Hindlimb muscle (tissue), 1 donor: ENCODE data around the gene CCDC201. TPM values are rescaled to one million over a fixed set of nuclear protein-coding genes. Genes with fewer than 3 reads are reported as not detected.

Experiments
- DNase-seq: peaks from one replicate; pipeline ENCODE4 v3.0.0-alpha.2; 2013
- polyA plus RNA-seq: library from polyadenylated mRNA; unstranded; fragments of 120-200 nt; gene quantifications from one replicate; pipeline ENCODE4 v1.2.1, GENCODE V29; 2013; ENCODE audit not compliant: insufficient read length

CCDC201 gene
- polyA plus RNA-seq, 1 donor = not detected

DNA sequence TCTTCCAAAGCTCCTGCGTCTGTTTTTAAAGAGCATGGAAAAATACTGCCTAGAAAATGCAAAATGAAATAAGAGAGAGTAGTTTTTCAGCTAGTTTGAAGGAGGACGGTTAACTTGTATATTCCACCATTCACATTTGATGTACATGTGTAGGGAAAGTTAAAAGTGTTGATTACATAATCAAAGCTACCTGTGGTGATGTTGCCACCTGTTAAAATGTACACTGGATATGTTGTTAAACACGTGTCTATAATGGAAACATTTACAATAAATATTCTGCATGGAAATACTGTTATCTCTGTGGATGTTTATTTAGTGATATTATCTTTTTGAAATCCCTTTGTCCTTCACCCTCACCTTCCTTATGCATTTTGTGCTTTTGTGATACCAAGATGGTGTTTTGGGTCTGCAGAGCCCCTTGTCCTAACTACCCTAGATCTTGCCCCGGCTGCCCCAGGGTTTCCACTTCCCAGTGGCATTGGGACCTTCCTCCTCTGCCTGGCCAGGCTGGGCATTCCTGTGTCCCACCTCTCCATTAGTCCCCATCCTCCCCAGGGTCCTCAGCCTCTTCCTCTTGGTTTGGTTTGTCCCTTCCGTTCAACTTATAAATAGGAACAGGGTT is 20.6 kb upstream of the CCDC201 start:
- DNase-seq = no peak

DNA sequence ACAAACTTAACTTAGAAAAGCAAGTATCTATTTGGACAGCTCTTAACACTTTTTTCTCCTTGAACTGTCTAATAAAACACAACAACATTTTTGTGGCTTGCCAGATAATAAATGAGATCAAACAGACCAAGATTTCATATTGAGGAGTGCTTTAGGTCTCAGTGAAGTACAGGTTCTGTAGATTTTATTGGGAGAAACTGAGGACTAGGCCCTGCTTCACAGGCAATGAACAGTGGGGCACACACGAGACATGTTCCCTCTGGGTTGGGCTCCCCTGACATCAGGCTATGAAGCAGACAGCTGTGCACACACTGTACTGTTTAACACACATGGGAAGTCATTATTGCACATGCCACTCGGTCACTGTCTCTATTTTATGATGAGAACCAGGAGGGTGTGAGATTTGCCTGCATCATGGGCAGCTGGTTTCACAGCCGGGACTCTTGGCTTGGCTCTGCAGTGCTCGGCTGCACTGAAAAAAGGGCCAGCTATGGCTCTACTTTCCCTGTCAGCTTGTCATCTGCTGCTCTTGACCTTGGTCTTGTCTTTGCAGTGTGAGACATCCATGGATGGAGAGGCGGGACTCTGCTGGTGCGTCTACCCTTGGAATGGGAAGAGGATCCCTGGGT is 19.6 kb upstream of the CCDC201 start:
- DNase-seq = no peak

DNA sequence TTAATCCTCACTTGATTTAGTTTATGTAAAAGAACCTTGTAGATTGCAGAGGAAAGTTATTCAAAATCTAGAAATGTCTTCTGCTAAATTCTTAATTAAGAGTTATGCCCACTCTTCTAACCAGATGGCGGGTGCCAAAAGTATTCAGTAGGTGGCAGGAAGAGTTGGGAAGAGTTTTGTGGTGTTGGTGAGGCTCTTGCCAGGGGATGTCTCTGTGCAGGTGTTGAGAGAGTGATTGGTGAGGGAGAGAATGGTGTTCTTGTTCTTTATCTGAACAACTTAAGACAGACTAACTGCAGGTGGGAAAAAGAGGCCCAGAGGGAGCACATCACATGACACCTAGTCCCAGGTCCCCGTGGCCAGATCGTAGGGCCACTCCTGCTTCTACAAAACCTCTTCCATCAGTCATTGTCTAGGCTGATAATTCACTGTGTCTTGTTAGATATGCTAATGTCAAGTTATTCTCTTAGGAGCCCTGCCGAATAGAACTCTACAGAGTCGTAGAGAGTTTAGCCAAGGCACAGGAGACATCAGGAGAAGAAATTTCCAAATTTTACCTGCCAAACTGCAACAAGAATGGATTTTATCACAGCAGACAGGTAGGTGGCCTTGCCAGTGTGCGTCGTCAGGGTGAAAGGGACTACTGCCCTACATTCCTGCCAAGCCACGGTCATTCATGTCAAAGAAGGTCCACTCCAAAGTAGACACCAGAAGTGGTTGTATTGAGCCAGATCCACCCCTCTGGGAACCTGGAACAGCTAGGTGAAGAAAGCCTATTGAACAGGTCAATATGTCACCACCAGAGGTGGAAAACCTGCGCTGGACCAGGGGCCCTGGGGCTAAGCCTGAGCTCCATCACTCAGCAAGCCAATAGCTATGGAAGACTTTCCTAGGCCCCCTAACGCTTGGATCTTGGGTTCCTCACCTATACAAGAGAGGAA is 18.9 kb upstream of the CCDC201 start:
- DNase-seq = no peak

DNA sequence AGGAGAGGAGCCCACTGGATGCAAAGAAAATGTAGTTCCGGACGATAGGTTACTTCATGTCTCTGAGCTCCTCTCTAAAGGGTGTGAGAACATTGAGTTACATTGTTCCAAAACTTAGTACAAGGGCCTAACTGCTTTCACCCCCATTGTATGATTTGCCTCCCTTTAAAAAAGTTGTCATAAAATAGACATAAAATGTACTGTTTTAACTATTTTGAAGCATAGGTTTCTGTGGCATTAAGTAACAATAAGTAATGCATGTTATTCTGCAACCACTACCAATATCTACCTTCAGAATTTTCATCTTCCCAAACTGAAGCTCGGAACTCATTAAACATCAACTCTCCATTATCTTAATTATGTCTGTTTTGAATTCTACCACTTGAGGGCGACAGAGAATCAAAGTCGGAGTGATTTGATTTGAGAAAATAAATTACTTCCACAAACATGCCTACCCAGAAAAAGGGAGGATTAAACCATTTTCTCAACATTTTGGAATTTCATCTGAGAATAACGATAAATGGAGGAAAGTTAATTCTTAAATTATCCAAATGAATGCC is 18.1 kb upstream of the CCDC201 start:
- peak; percentile 52 for DNase-seq

DNA sequence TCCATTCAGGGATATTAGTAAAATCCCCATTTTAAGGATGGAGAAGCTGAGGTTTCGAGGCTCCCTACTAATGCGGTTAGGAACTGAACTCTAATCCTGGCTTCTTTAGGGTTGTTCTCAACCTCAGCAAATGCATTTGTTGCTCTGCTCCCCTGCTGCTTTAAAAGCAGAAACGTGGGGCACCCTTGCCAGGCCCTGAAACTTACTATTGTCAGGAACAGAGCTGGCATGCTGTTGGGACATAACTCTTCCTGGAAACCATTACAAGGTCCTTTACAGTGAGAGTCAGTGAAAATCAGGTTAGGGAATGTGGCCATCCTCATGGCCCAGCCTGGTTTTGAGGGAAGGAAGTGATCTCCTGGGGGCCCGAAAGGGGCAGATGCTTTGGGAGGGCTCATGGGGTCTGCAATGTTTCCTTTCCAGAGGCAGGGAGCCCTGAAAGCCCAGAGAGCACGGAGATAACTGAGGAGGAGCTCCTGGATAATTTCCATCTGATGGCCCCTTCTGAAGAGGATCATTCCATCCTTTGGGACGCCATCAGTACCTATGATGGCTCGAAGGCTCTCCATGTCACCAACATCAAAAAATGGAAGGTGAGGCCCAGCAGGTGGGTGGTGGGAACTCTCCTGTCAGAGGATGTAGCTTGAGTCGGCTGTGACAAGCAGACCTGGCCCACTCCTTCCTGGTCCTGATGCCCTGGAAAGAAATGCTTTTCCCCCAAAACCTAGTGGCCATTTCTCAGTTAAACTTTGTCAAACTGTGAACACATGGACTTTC is 17.4 kb upstream of the CCDC201 start:
- no peak for DNase-seq

DNA sequence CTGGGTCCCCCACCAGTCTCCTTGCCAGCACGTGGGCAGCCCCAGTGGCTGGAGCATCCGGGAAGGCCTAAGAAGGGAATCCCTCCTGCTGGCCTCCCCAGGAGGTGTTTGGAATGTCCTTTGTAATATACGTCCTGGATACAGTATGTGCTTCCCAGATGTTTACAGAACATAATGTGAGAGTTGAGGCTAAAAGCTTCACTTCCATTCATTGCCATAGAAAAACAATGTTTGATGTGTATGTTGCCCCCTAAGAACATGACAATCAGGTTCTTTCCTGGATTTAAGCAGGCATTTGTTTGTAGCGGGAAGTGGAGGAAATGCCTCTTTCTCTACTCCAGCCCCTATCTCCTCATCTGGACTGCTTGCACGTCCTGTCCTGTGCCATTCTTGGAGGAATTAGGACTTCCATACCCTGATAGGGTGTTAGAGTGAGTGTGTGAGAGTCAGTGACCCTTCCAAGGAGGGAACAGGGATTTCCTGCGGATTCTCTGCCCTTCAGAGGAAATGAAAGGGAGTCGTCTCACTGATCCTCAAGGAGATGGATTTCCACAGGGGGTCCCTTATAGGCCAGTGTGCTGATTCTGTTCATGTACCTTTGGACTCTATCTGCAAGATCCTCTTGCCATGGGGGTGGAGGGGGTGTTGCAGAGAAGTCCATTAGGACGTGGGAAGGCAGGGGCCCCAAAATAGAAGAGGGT is 16.6 kb upstream of the CCDC201 start:
- no peak for DNase-seq

DNA sequence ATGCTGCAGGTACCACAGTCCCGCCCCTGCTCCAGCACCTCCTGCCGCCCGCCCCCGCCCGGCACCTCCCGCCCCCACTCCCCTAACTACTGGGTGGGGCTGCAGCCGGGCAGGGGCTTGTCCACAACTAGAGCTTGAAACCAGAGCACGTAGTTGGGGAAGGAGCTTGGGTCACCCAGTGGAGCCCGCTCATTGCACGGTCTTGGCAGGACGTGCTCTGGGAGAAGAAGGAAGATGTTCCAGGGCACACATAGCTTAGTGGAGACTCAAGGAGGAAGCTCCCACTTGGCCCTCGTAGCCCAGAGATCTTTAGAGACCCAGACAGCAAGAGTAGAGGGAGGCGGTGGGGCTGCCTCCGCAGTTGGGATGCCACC is 16.1 kb upstream of the CCDC201 start:
- DNase-seq = no peak

DNA sequence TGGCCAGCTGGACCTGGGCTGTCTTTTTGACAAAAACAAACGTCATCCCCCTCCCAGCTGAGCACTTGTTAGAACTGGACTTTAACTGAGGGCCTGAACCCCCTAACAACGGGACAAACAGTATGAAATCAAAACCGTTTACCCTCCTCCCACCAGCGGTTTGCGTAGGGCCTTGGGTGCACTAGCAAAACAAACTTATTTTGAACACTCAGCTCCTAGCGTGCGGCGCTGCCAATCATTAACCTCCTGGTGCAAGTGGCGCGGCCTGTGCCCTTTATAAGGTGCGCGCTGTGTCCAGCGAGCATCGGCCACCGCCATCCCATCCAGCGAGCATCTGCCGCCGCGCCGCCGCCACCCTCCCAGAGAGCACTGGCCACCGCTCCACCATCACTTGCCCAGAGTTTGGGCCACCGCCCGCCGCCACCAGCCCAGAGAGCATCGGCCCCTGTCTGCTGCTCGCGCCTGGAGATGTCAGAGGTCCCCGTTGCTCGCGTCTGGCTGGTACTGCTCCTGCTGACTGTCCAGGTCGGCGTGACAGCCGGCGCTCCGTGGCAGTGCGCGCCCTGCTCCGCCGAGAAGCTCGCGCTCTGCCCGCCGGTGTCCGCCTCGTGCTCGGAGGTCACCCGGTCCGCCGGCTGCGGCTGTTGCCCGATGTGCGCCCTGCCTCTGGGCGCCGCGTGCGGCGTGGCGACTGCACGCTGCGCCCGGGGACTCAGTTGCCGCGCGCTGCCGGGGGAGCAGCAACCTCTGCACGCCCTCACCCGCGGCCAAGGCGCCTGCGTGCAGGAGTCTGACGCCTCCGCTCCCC is 15.5 kb upstream of the CCDC201 start, which contains the start of gene IGFBP1:
TSS of gene IGFBP1 (plus strand) at position 304 of the 808 bp plus-strand sequence. CDS start at position 469, 165 bp downstream.
- peak; percentile 34 for DNase-seq

DNA sequence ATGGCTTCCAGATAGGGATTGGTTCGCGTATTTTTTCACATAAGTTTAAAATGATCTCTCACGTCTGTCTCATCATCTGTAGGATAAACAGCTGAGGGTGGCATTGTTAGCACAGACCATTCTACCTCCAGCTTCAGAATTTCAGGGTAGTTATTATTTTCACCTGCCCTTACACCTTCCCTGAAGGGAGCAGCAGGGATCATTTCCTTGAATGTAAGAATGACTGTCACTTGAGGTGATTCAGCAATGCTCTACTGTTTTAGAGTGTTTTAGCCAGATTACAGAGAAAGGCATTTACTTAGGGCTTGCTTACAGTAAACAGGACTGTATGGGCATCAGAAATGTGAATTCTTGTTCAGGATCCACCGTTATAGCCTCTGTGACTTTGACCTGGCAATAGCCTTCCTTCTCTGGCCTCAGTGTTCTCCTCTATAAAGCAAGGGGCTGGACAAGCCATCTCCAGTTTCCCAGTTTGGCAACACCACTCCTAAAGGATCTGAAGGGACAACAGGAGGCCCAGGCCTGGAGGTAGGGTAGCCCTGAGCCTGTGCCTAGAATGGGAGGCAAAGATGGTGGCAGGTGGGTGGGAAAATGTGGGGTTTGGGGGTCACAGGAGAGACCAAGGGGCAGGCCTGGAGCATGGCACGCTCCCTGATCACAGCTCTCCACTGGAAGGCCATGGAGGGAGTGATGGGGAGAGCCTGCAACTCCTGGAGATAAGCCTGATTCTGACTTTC is 14.2 kb upstream of the CCDC201 start:
- DNase-seq = no peak

DNA sequence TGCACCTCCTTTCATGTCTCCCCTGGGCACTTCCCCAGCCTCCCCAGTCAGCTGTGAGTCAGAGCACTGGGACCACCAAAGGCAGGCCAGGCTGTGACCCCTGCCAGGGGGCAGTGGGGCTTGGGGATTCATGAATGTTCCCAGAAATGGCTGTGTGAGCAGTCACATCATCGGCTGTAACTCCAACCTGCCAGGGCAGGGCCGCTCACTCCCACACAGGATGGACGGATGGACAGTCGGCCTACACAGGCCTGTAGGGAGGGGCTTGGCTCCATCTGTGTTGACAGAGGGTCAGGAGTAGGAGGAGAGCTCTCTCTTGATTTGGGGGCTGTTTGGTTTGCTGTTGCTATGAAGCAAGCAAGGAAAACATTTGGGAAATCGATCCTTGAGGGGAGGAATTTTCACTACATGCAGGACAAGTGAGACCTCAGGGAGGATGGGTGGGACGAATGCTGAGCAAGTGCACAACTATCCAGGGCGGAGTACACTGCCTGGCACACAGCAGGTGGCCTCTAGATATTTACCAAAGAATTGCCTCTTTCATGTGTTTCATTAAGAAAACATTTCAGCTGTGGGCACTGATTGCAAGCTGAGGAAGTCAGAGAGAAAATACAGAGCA is 12.5 kb upstream of the CCDC201 start:
- no peak for DNase-seq

DNA sequence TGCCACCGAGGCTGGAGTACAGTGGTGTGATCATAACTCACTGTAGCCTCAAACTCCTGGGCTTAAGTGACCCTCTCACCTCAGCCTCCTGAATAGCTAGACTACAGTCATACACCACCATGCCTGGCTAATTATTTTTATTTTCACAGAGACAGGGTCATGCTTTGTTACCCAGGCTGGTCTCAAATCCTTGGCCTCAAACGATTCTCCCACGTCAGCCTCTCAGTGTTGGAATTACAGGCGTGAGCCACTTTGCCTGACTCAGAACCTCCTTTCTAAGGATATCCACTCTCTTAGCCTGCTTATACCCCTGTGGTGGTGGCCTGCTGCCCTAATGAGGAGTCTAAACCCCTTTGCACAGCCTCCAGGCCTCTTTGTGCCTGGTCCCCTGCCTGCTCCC is 11.3 kb upstream of the CCDC201 start:
- DNase-seq = no peak

DNA sequence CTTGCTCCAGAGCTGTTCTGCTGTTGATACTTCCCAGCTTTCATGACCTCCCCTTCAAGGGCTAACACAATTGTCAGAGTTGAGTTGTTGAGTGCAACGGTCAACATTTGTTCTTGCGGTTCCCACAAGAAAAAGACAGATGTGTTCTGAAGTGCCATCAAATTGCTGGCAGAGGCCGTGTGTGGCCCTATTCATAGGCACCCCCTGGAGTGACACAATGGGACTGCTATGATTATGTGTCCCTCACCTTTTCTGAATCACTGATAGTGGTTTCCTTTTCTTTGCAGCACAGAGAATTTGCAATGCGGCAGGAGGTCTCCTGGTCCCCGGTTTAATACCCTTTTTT is 9.6 kb upstream of the CCDC201 start:
- no peak for DNase-seq

DNA sequence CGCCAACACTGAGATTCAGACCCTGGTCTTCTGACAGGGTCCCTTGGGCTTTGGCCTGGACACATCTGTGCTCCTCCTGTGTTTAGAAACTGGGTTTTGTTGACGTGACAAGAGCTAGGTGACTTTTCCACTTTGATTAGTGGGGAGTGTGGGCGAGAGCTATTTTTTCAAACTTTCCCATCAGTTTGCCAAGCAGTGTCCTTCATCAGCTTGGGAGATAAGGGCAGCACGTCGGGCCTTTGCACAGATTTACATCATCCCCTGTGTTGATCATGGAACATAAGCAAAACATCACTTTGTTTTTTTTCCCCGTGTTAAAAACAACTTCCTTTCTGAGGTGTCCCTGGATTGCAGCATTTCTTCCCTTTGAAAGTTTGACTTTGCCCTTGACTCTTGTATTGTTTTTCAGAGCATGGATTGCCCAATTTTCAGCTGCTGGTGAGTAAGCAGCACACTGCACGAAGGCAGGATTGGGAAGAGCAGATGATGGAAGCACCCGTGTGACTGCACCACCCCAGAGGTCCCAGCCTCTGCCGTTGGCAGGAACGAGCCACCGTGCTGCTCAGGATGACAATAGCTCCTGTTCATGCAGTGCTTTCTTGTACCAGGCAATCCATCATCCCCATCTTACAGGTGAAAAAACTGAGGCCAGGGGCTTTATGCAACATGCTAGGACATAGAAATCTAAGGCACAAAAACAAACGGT is 9.0 kb upstream of the CCDC201 start:
- DNase-seq = no peak

DNA sequence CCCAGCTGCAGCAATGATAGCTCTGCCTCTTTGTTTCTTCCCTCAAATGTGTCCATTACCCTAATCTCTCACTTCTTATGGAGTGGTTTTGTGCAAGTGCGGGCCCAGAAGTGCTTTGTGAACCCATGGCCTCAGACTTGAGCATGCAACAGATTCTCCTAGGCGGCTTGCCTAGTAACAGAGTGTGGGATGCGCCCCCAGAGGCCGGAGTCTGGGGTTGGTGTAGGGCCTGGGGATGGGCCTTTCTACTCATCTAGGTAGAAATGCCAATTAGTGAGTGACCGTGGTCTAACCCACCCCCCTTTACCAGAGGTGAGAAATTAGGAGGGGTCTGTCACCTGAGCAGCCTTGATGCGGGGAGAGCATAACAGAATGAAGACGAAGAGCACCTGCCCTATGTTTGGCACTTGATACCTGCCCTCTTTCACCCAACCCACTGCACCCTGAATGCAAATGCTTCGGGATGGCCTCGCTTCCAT is 8.4 kb upstream of the CCDC201 start:
- no peak for DNase-seq

DNA sequence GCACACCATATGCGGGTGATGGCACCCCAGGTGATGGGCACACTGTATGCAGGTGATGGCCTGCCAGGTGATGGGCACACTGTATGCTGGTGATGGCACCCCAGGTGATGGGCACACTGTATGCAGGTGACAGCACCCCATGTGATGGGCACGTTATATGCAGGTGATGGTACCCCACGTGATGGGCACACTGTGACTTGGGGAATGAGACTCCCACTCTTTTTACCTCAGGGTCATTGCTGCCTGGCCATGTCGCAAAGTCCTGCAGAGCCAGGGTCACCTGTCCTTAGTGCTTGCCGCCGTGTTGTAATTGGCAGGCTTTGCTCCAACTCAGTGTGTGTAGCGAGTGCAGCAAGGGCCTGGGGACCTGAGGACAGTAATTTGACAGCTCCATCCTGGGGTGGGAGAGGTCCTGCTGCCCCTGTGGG is 7.6 kb upstream of the CCDC201 start:
- DNase-seq = no peak

DNA sequence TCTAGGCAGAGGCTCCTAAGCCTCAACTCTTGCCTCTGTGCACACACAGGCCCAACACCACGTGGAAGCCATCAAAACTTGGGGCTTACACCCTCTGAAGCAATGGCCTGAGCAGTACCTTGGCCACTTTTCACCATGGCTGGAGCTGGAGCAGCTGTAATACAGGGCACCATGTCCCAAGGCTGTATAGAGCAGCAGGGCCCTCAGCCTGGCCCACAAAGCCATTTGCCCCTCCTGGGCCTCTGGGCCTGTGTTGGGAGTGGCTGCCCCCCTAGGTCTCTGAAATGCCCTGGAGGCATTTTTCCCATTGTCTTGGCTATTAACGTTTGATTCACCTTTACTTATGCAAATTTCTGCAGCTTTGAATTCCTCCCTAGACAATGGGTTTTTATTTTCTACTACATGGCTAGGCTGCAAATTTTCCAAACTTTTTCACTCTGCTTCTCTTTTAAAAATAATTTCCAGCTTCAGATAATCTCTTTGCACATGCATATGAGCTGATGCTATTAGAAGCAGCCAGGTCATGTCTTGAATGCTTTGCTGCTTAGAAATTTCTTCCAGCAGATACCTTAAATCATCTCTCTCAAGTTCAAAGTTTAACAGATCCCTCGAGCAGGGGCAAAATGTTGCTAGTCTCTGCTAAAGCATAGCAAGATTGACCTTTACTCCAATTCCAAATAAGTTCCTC is 5.7 kb upstream of the CCDC201 start:
- no peak for DNase-seq

DNA sequence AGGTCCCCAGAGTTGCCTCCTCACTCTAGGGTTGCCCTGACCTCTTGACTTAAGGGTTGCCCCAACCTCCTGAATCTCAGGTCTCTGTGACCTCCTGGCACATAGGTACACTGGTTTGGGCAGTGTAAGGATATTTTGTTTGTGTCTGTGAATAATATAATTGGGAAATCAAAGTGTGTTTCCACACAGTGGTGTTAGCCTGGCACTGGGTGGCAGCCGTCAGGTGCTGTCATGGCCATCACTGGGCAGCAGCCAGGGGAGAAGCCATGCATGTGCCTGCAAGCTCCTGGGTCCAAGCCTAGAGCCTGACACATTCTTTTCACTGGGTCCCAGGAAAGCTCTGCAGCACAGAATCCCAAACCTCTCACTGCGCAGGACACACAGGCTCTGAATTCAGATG is 3.6 kb upstream of the CCDC201 start:
- DNase-seq = no peak
